HG02852 (cell line): Measurements from ENCODE around the gene SNCG.
"Not testable (repeated sequence)": the region's sequence is repeated elsewhere in the genome, so short reads cannot be mapped to it uniquely, and the experiment has no call there.

ENCODE experiments used
- ATAC-seq: cut with Tn5 transposase; IDR thresholded peaks from one replicate; pipeline ENCODE4 v1.9.1; 2021; ENCODE audit warnings: mild to moderate bottlenecking, moderate library complexity; ENCODE audit not compliant: unreplicated experiment

The SNCG gene

DNA sequence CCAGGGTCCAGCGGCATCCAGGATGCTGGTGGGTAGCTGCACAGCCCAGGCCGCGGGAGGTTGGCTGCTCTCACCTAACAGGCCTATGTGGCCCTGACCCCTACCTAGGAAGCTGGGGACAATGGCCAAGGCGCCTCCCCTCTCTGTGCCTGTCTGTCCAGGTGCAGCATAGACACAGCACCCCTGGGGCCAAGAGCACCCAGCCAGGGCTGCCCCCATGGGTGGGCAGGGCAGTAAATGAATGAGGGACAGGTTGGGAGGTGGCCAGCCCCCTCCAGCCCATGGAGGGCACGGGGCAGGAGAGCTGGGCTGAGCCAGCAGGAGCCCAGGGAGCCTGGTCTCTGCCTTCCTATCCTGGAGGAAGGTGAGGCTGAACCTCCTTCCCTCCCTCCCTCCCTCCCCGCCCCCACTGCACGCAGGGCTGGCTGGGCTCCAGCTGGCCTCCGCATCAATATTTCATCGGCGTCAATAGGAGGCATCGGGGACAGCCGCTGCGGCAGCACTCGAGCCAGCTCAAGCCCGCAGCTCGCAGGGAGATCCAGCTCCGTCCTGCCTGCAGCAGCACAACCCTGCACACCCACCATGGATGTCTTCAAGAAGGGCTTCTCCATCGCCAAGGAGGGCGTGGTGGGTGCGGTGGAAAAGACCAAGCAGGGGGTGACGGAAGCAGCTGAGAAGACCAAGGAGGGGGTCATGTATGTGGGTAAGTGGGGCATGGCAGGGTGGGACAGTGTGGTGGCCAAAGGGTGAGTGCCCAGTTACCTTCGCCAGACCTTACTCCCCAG lies at the start of gene SNCG:
Gene SNCG (plus strand): TSS at position 484 of the 785 bp plus-strand sequence. CDS start 99 bp downstream, at position 583.
- ATAC-seq, result no peak

DNA sequence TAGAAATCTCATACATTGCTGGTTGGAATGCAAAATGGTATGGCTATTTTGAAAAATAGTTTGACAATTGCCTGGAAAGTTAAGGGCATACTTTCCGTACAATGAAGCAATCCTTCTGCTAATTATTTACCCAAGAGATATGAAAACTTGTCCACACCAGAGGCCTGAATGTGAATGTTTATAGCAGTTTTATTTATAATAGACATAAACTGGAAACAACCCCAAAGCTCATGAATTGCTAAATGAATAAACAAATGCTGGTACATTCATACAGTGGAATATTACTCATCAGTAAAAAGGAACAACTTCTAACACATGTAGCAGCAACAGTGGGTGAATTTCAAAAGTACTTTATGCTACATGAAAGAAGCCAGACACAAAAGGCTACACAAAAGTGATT lies 43.7 kb upstream of the SNCG start:
- no peak for ATAC-seq

DNA sequence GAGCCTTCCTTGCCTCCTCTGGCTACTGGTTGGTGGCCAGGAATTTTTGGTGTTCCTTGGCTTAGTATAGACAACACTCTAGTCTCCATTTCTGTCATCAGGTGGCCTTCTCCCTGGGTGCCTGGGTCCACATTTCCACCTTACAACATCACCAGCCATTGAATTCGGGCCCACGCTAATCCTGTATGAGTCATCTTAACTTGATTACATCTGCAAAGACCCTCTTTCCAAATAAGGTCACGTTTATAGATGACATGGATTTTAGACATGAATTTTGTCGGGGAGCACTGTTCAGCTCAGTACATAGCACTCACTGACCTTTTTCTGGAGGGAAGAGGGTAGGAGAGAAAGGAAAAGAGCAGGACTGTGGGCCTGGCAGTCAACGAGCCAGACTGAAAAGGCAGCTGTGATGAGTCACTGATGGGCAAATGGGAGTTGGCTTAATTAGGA lies 40.4 kb upstream of the SNCG start:
- no peak for ATAC-seq

DNA sequence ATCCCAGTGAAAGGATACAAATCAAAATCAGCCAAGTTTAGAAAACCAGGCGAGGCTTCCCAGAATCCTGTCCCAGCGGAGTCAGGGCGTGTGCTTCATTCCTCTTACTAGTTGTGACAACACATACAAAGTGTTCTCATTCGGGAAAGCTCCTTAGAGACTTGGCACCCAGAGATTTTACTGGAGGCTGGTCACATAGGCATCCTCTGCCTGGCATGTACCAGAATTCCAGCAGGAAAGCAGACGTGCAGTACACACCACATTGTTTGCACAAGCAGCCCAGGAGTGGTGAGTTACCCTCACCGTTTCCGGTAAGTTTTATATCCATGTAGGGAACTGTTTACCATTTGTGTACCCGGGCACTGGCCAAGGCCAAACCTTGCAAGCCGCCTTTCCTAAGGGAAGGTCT lies 35.8 kb upstream of the SNCG start:
- ATAC-seq, result no peak

DNA sequence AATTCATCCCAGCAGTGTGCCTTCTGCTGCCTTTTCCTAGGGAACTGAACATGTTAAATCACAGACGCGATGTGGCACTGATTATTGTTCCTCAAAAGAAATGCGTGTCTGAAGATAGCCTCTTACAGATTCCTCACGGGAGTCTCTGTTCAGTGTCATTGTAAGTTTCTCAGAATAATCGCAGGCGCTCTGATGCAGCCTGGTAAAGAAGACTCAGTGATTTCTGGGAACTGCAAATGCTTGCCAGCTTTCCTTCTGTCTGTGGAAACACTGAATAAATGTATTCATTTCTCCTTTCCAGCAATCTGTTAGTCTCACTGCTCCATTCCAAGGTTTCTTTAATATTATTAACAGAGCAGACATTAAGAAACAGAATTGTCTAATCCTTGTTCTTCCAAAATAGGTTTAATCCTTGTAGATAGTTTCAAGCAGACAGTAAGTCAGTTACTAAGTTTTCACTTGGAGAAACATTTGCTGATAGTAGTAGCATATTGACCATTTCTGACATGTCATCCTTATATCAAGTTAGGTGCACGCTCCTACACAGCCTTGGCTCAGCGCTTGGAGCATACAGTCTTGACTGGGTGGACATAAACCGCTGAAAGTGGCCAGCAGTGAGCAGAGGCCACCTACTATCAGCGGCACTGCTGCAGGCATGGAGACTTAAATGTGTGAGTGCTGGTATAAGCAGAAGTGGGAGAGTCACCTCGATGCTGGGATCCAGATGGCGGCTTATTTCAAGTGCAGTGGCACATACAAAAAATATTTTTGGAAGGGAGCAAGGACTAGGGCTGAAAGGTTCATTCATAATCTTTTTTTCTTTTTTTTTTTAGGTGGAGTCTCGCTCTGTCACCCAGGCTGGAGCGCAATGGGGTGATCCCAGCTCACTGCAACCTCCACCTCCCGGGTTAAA lies 28.7 kb upstream of the SNCG start:
- no peak for ATAC-seq

DNA sequence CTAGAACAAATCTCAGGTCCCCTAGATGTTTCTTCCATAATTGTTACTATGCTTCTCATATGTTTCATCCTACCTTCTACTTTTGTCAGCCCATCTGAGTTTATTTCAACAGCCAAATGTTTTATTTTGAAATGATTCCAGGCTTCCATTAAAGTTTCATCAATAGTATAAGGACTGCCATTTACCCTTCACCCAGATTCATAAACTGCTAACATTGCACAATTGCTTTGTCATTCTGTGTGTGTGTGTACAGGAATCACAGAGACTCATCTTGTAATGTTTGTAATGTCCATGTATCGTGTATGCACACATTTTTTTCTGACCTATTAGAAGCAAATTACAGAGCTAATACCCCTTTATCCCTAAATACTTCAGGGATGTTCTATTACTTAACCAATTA lies 26.5 kb upstream of the SNCG start:
- ATAC-seq, result no peak

DNA sequence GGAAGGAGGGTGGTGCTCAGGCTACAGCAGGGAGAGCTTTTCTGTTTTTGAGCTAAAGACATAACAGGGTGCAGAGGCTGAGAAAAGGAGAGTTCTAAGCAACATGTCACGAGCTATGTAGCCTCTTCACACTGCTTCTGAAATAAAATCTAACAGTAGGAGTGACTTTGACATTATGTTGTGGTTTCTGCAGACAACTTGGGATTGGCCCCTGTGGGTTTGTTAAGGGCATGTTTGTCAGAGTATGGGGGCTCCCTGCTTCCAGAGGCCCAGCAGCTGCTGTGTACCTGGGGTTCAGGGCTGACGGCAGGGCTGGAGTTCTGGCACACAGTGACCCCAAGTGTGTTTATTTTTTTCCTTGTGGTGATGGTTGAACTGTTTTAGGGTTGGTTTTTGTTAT lies 25.7 kb upstream of the SNCG start:
- no peak for ATAC-seq

DNA sequence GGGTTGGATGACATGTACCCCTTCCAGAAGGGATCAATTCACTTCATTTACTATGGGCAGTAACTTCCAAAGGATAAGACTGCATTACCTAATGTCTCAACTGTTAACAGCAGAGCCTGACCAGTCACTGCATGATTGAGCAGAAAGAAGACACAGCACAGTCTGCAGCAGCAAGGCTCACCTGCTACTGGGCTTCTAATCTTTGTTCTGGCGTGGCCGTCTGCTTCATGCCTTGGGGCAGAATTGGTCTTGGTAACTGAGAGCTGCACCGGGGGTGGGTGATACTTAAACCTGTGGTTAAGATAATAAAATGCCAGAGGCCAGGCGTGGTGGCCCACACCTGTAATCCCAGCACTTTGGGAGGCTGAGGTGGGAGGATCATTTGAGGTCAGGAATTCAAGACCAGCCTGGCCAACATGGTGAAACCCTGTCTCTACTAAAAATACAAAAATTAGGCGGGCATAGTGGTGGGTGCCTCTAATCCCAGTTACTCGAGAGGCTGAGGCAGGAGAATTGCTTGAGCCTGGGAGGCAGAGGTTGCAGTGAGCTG lies 24.2 kb upstream of the SNCG start:
- ATAC-seq, result not testable (repeated sequence)

DNA sequence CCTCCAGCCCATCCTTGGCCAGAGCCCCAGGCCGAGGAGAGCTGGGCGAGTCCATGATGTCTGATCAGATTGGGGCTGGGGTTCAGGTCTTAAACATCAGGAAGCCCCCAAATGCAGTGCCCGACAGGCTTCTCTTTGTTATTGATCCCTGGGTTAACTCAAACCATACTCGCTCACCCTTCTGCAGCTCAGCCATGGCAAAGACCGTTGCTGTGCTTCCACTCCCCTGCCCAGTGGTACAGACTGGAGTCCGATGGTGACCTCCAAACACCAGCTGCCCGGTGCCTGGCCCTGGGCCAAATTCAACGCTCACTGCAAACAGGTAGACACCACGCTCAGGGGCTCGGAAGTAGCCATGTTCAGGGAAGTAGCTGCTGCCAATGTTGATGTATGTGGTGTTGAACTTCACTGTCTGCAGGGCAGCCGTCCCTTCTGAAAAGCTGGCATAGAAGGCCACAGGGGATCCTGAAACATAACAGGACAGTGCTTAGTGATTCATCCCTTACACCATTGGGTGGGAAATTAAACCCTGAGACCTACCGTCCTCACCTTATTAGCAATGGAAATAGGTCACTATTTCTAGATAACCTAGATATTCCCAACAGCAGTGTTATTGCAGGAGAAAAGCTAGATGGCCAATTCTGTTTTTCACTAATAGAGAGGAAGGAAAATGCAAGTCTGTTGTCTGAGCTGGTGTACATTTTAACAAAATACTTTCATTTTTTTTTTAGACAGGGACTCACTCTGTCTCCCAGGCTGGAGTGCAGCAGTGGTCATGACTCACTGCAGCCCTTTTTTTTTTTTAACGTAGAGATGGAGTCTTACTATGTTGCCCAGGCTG lies 21.5 kb upstream of the SNCG start:
- ATAC-seq, result no peak

DNA sequence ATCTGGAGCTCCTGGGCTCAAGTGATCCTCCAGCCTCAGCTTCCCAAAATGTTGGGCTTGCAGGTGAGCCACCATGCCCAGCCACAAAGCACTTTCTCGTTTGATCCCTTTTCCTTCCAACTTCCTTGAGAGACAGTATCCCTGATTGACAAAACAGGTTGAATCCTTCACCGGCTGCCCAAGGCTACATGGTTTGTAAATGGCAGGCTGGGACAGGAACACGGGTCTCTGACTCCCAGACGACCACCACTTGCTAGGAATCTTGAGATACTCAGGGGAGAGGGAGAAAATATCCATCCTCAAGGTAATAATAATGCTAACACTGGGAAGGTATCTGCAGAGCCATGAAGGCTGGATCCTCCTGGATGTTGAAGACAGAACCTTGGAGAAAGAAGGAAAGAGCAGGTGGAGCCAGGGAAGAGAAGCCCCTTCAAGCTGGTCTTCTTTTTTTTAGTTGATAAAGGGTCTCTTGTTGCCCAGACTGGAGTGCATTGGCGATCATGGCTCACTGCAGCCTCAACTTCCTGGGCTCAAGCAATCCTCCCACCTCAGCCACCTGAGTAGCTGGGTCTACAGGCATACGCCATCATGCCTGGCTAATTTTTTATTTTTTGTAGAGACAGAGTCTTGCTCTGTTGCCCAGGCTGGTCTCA lies 20.8 kb upstream of the SNCG start:
- no peak for ATAC-seq

DNA sequence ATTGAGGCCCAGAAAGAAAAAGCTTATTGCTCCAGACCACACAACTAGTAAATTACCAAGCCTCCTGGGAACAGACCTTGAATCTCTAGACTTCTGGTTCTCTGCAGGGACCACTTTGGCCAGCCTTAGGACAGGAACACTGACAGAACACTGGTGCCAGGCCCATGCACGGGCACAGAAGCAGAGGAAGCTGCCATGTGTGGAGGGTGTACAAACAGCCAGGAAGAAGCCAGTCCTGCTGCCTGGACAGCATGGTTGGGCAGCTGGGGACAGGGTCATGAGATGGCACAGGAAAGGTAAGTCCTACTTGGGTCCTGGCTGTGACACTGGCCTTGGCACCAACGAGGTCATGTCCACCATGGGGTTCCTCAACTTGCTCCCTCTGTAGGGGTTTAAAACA lies 20.1 kb upstream of the SNCG start:
- no peak for ATAC-seq

DNA sequence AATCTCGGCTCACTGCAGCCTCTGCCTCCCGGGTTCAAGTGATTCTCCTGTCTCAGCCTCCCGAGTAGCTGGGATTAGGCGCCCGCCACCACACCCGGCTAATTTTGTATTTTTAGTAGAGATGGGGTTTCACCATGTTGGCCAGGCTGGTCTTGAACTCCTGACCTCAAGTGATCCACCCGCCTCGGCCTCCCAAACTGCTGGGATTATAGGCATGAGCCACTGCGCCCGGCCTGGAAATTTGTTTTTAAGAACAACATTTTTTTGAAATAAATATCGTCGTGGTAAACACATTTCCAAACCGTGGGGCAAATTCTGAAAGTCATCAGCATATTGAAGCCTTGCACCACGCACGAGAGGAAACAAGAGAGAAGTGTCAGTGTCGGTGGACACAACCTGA lies 18.3 kb upstream of the SNCG start:
- not testable (repeated sequence) for ATAC-seq

DNA sequence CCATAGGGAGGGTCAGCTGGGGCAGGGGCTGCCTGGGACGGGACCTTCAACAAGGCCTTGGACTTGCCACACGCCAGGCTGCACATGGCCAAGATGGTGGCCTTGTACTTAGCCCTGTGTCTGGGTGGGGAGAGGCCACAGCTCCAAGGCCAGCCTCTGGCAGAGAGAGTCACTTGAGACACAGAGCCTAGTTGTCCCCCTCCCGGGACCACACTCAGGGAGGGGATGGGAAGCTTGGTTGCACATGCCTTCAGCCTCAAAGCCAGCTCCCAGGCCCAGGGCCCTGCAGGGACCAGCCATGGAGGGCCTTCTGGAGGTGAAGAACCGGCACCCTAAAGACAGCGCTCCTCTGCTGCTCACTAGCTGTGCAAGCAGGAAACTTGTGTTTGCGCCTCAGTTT lies 17.7 kb upstream of the SNCG start:
- no peak for ATAC-seq

DNA sequence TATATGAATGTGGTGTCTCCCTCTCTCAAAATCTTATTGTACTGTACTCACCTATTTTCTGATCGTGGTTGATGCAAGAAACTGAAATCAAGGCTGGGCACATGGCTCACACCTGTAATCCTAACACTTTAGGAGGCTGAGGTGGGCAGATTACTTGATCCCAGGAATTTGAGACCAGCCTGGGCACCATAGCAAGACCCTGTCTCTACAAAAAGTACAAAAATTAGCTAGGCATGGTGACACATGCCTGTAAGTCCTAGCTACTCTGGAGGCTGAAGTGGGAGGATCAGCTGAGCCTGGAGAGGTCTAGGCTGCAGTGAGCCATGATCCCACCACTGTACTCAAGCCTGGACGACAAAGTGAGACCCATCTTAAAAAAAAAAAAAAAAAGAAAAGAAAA lies 17.0 kb upstream of the SNCG start:
- ATAC-seq, result no peak

DNA sequence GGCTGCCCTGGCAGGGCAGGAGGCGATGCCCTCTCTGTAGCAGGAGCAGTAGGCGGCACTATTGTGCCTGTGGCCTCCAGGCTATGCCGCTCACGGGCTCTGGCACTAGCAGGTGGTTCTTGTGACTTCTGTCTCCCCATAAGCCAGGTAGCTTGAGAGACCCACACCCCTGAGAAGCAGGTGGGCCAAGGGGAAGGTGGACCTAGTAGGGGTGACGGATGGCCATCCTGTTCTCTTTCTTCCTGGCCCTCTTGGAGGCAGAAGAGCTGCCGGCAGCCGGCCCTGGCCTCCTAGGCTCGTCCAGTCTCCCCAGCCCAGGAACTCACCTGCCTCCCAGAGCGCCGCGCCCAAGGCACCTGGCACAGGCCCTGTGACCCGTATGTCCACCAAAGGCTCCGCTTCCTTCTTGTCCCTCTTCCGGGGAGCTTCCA lies 16.4 kb upstream of the SNCG start:
- no peak for ATAC-seq

DNA sequence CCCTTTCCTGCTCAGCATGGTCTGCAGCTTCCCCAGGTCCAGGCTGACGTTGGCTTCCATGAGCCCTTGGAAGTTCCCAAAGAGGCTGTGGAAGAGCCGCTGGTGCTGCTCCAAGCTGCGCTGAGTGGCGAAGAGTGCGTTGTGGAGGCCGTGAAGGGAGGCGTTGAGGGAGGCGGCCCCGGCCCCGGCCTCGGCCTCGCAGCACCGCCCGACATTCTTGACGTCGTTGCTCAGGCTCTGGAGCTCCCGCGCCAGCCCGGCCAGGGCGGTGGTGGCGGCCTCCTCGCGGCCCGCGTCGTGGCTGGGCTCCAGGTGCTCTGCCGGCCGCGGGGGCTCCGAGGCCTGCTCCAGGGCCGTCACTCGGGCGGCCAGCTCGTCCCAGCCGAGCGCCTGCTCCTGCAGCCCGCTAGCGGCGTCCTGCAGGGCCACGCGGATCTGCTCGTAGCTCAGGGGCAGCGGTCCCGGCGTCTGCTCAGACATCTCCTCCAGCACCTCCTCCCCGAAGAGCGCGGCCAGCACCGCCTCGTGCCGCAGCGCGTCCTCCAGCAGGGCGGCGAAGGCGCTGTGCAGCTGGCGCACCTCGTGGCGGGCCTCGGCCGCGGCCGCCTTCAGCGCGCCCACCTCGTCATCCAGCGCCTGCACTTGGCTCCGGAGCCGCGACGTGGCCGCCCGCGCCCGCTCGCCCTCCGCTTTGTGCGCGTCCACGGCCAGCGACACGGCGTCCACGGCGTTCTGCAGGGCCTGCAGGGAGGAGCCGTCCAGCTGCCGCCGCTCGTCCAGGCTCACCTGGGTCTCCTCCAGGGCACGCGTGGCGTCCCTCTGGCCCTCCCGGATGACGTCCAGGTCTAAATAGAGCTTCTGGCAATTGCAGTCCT lies 15.7 kb upstream of the SNCG start:
- no peak for ATAC-seq

DNA sequence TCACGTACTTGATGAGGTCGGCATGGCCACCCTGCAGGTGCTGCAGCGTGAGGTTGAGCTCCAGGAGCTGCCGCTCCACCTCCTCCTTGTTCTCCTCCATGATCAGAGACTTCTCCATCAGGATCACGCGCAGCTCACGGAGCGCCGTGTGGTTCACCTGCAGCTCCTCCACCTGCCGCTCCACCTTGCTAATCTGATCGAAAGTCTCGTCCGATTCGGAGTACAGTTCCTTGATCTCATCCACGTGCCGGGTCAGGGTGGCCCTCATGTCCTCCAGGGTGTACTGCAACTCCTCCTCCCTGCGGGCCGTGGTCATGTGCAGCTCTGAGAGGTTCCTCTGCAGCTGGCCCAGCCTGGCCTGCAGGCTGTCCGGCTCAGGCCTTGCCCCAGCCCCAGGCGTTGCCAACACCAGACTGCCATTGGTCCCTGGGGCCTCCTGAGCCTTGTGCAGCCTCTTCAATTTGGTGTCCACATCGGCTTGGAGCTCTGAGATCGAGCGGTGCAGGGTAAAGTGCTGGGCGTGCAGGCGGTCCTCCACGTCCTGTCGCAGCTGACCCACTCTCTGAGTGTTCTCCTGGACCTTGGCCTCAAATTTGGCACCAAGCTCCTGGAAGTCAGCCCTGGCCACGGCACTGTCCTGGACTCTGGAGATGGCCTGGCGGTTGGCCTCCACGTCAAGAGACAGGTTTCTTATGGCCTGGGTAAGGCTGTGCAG lies 14.9 kb upstream of the SNCG start:
- ATAC-seq, result no peak

DNA sequence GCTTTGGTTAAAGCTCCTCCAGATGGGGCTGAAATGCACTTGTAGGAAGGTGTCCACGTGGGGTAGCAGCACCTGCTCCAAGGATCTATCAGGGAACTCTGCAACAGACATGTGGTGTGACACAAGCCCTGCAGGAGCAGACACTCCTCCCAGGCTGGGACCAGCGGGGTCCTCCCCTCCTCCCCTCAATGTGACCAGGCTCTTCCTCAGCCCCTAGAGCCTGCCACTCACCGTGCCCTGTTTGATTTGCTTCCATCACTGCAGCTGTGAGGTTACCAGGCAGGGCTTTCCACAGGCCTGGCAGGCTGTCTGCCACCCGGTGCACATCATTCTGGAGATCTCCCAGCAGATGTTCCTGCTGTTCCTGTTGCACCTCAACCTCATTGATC lies 14.4 kb upstream of the SNCG start:
- ATAC-seq, result no peak

DNA sequence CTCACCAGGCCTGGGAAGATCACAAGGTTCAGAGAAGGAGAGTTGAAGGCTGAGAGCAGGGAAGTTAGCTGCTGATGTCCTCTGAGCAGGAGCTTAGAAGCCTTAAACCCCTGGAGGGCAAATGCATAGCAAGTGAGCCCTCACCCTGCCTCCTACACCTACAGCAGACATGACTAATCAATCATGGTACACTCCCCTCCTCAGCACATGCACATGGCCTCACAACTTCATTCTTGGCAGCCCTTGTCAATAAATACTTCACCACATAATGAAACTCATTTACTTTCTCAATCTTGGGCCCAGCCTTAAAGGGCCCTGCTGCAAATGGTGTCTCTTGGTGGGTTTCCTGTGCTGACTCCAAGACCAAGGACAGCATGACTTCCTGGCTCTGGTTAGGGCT lies 13.9 kb upstream of the SNCG start:
- ATAC-seq, result no peak
